ENCODE results near the gene FAM135A.
A peak's percentile ranks its signal among the peaks of the same experiment; 100 is the strongest.
"Not testable (repeated sequence)": the region's sequence is repeated elsewhere in the genome, so short reads cannot be mapped to it uniquely, and the experiment has no call there.

FAM135A gene

GRCh38 chr6:70547905-70548304 is 134.6 kb downstream of the FAM135A start:
- DNase-seq (ENCODE audit: low read depth in 2 of 2): no peak

- DNase-seq (ENCODE audit: low read depth in 2 of 2): no peak
Observed at GRCh38 chr6:70549327-70549726, 136.0 kb downstream of the FAM135A start.

- no peak for DNase-seq (ENCODE audit: low read depth in 2 of 2)
Observed at GRCh38 chr6:70551566-70551965, 138.3 kb downstream of the FAM135A start.

- DNase-seq (ENCODE audit: low read depth in 2 of 2): not testable (repeated sequence)
Observed at GRCh38 chr6:70552286-70552940, 139.1 kb downstream of the FAM135A start.

- DNase-seq (ENCODE audit: low read depth in 2 of 2): no peak
Observed at GRCh38 chr6:70552974-70553373, 139.7 kb downstream of the FAM135A start.

- DNase-seq (ENCODE audit: low read depth in 2 of 2): no peak
Observed at GRCh38 chr6:70557998-70558397, 144.7 kb downstream of the FAM135A start.

GRCh38 chr6:70562401-70562800 is 149.1 kb downstream of the FAM135A start:
- DNase-seq (ENCODE audit: low read depth in 2 of 2): not testable (repeated sequence)

- DNase-seq (ENCODE audit: low read depth in 2 of 2): no peak
Observed at GRCh38 chr6:70563530-70563929, 150.2 kb downstream of the FAM135A start.

GRCh38 chr6:70566751-70567382 is 153.6 kb downstream of the FAM135A start, which contains the start of gene SDHAF4:
Gene SDHAF4 (plus strand): TSS chr6:70566930. CDS start chr6:70566941, 11 bp downstream.
- DNase-seq (ENCODE audit: low read depth in 2 of 2): peak; percentile 83 to 90

GRCh38 chr6:70574643-70575042 is 161.3 kb downstream of the FAM135A start:
- no peak for DNase-seq (ENCODE audit: low read depth in 2 of 2)

GRCh38 chr6:70575899-70576495 is 162.7 kb downstream of the FAM135A start:
- no peak for DNase-seq (ENCODE audit: low read depth in 2 of 2)

GRCh38 chr6:70586114-70586513 is 172.8 kb downstream of the FAM135A start:
- no peak for DNase-seq (ENCODE audit: low read depth in 2 of 2)

GRCh38 chr6:70590400-70590799 is 177.1 kb downstream of the FAM135A start:
- DNase-seq (ENCODE audit: low read depth in 2 of 2): no peak

GRCh38 chr6:70592391-70593117 is 179.2 kb downstream of the FAM135A start:
- no peak for DNase-seq (ENCODE audit: low read depth in 2 of 2)

GRCh38 chr6:70593118-70593486 is 179.8 kb downstream of the FAM135A start:
- DNase-seq (ENCODE audit: low read depth in 2 of 2): no peak

- DNase-seq (ENCODE audit: low read depth in 2 of 2): no peak
Observed at GRCh38 chr6:70599187-70599586, 185.9 kb downstream of the FAM135A start.

GRCh38 chr6:70601014-70601413 is 187.7 kb downstream of the FAM135A start:
- DNase-seq (ENCODE audit: low read depth in 2 of 2): no peak

- no peak for DNase-seq (ENCODE audit: low read depth in 2 of 2)
Observed at GRCh38 chr6:70604254-70604653, 190.9 kb downstream of the FAM135A start.

GRCh38 chr6:70607371-70607770 is 194.1 kb downstream of the FAM135A start:
- not testable (repeated sequence) for DNase-seq (ENCODE audit: low read depth in 2 of 2)

- DNase-seq (ENCODE audit: low read depth in 2 of 2): not testable (repeated sequence)
Observed at GRCh38 chr6:70609181-70609580, 195.9 kb downstream of the FAM135A start.

All from stimulated activated CD8-positive, alpha-beta memory T cell treated with anti-CD3 and anti-CD28 coated beads, Interleukin-7, amount 100 ng/mL, for 1 hour (primary cell).